NCI-H2107 treated with DMSO at 0.1 percent for 48 hours (cell line): ENCODE data around the gene RASGEF1B.
"Not testable (repeated sequence)": the region's sequence is repeated elsewhere in the genome, so short reads cannot be mapped to it uniquely, and the experiment has no call there.

ENCODE experiments used
- DNase-seq: peaks from one replicate; lab custom pipeline; 2025; ENCODE audit not compliant: unreplicated experiment; lab: John Stamatoyannopoulos, UW

Gene RASGEF1B

GRCh38 chr4:81498551-81499099 lies 26.9 kb upstream of the RASGEF1B start:
- DNase-seq: no peak

GRCh38 chr4:81498046-81498445 lies 26.3 kb upstream of the RASGEF1B start:
- no peak for DNase-seq

DNA sequence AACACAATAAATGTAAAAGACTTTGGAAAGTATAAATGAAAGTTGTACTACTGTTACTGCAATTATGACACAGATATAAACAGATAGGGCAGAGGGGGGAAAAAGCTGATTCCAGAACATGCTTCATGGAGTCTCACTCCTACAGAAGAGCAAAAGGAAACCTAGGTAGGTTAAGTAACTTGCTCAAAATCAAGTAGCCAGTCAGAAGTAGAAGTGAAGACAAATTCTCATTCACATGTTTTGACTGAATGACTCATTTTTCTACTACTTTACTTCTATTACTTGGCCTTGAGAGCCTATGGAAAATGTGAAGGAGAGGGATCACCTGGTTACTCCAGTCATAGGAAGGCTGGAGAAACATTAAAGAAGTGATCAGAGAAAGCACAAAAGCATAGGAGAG lies 23.6 kb upstream of the RASGEF1B start:
- DNase-seq: no peak

- DNase-seq: no peak
Measured at GRCh38 chr4:81494031-81494431, 22.3 kb upstream of the RASGEF1B start.

DNA sequence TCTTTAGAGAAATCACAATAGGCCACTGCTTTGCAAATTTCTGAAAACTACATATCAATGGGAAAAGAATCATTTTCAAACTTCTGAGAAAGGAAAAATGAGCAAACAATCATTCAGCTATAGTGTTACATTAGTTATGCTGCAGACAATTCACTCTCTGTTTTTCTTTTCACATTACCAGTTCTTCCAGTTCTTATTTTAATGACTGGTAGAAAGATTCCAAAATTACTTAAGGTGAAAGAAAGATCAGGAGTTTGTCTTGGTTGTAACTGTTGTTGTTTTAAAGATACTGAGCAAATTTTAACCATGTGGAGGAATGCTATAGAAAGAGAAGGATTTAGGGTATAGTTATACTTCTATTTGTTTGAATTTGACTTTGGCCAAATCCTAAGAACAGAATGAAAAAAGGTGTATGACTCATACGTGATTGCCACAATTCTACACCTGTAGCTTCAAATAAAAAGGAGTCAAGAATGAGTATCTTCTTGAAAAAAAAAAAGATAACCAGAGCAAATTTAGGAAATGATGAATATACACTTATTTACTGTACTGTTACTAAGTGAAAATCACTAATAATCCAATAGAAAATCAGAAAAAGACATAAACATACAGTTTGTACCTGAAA lies 21.0 kb upstream of the RASGEF1B start:
- no peak for DNase-seq

DNA sequence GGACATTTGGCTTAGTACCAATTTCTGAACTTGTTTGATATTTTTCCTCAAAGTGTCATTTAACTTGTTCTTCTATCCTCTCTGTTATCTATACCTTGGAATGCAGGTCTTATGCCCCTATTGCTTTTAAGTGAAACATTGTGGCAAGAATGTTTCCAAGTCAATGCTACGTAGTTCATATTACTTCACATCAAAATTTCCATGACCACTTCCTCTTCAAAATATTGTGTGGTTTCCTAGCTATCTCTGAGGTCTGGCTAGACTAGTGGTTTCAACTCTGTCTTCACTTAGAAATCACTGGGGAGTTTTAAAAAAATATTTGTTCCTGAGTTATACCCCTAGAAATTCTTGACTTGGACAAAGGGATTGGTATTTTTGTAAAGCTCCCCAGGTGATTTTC lies 20.2 kb upstream of the RASGEF1B start:
- DNase-seq: no peak

- no peak for DNase-seq
Measured at GRCh38 chr4:81490403-81491160, 18.9 kb upstream of the RASGEF1B start.

DNA sequence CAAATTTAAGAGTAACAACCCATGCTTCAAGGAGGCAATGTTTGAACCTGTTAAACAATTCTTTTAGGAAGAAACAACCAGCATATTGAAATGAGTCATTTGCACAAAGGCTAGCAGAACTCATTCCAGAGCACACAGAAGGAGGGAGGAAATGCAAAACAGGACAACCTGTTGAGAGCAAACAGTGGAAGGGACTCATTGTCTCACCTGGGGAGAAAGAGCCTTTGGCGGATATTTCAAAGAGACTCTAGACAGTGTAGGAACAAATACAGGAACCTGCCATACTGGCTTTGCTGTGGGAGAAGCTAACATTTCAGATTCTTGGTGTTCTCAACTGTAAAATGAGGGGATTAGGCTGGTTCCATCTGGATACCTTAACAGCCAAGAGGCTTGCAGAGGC lies 14.8 kb upstream of the RASGEF1B start:
- no peak for DNase-seq

DNA sequence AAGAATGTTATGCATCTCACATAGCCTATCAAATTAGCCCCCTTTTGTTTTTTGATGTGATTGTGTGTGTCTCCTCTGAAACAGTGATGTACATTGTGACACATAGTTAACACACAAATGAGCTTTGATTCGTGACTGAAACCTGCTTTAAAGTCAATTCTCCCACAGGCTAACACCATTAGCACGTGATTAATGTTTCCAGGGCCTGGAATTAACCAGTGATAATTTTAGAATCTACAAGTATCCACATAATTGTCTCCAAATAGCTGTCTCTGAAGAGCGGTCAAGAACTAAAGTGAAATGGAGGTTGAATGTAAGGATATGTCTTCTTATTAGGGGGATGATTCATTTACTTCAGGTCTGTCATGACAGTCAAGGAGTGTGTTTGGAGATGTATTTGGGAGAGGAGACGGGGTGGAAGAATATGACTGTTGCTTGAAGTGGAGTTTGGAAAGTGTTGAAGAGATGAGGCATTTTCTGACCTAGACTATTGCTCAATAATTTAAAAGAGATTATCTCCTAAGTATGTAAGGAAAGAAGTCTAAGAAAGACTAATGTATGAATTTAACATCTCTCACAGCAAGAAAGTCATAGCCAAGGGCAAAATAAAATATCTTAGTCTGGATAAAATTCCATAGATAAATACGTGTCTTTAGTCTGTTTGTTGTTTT lies 13.7 kb upstream of the RASGEF1B start:
- DNase-seq: no peak

- DNase-seq: no peak
Measured at GRCh38 chr4:81482326-81482725, 10.6 kb upstream of the RASGEF1B start.

DNA sequence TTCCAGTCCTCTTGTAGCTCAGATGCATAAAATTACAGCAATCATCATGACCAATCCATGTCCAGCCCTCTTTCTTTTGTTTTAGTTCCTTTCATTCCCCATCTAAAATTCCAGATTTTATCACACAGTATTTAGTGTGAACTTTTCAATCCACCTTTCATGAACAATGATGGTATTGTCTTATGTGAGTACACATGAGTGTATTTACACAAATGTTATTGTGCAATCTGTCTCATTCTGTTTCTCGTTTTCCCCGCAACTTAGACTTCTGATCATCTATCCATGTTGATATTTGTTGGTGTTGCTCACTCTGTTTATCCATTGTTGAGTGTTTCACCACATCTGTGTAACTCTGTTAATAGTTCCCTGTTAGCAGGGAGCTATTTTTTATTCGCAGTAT lies 9.4 kb upstream of the RASGEF1B start:
- no peak for DNase-seq

DNA sequence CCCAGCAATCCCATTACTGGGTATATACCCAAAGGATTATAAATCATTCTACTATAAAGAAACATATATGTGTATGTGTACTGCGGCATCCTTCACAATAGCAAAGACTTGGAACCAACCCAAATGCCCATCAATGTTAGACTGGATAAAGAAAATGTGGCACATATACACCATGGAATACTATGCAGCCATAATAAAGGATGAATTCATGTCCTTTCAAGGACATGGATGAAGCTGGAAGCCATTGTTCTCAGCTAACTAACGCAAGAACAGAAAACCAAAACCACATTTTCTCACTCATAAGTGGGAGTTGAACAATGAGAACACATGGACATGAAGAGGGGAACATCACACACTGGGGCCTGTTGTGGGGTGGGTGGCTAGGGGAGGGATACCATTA lies 7.9 kb upstream of the RASGEF1B start:
- not testable (repeated sequence) for DNase-seq

- DNase-seq: not testable (repeated sequence)
Measured at GRCh38 chr4:81473331-81474265, 1.9 kb upstream of the RASGEF1B start.

DNA sequence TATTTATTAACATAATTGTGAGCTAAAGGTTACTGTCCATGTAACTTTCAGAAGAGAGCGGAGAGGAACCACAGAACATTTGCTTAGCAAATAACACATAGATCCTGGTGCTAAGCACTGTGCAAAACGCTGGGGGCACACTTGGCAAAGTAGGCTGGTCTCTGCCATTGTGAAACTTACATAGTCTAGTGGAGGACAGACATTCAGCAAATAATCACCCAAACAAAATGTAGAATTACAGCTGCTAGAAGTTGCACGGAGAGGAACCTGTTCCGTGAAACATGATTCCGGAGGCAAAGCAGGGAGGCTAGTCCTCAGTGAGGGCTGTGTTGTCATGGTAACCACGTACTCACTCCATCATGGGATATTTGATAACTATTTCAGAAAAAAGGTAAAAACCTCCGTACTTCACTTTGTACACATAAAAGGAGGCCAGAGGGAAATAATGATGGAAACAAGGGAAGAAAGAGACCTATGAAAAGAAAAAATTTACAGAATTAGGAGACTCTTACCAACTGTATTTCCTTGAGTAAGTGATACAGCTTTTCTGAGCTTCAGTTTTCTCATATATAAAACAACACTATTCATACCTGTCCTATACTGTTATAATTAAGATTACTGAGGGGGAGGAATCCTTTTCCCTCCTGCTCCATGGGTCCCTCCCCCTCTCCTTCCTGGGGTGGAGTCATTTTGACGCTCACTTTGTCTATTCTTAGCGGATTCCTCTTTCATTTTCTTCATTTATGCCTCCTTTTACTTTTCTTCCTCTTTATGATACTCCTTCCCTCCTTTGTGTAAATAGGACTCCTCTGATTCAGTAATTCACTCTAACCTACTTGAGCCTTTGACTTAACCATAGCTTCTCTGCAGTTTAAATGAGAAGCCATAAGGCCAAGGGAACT lies 825 bp upstream of the RASGEF1B start:
- no peak for DNase-seq

GRCh38 chr4:81471298-81471587 lies 464 bp downstream of the RASGEF1B start:
- DNase-seq: no peak

DNA sequence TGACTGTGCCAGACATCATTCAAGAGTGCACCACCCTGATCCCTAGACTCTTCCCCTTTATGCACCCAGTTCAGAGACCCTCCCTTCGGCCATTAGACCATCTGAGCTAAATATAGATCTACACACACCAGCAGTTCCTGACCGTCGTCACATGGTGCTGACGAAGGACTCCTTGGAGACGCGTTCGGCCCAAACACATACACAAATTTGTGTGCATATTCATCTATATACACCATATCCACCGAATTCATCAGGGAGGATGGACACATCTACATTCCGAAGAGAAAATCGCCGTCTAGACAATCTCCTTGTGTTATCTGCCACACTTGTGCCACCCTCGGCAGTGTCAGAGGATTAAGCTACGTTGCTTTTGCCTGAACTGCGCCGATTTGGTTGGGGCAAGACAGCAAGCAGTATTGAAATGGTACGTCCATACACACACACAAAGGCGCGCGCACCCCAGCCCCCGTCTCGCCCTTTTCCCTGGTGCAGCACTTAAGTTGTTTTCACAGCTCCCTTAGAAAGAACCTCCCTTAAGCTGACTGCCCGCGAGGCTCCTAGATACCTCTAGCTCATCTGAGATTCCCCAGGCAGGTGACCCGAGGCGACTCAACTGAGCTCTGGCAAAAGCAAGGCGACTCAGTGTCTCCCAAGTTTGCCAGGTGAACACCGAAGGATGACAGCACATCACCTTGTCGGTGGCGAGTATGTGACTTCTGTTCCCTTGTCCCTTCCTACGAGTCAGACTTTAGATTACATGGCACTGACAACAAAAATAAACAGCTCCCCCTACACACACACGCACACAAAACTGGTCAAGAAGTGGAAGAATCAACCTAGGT lies 1.0 kb downstream of the RASGEF1B start:
- peak; percentile 43 for DNase-seq

- no peak for DNase-seq
Measured at GRCh38 chr4:81469781-81470455, 1.8 kb downstream of the RASGEF1B start.

GRCh38 chr4:81468678-81469077 lies 3.0 kb downstream of the RASGEF1B start:
- DNase-seq: no peak

DNA sequence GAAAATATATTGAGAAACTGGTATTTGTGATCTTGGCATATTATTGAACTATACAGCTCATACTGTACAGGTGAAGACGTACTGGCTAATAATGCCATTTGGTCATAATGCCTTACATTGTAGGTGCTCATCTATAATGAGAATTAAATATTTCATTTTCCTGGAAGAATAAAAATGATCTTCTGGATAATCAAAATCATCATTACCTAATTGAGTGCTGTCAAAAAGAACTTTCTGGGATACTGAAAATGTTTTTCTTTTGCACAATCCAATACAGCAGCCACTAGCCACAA lies 4.1 kb downstream of the RASGEF1B start:
- no peak for DNase-seq
